ENCODE data around the gene ZNF483.
A peak's percentile ranks its signal among the peaks of the same experiment; 100 is the strongest.
"Not testable (repeated sequence)": the region's sequence is repeated elsewhere in the genome, so short reads cannot be mapped to it uniquely, and the experiment has no call there.

The ZNF483 gene

GRCh38 chr9:111525056-111525977, at the start of gene ZNF483:
Gene ZNF483 (plus strand): TSS chr9:111525179. CDS start chr9:111527396, 2,217 bp downstream.
- DNase-seq, result peak; percentile 65

DNA sequence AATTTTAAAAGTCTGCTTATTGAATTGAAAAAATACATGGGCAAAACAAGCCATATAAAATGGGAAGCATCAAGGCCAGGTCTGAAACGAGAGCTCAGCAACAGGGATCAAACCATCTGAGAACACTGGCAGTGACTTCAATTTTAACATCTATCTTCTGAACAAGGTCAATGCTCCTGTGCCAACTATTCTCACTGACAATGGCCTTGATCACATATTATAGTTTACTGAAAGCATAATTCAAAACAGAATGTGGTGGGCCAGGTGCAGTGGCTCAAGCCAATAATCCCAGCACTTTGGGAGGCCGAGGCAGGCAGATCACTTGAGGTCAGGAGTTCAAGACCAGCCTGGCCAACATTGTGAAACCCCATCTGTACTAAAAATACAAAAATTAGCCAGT, 49.8 kb upstream of the ZNF483 start:
- DNase-seq, result no peak

DNA sequence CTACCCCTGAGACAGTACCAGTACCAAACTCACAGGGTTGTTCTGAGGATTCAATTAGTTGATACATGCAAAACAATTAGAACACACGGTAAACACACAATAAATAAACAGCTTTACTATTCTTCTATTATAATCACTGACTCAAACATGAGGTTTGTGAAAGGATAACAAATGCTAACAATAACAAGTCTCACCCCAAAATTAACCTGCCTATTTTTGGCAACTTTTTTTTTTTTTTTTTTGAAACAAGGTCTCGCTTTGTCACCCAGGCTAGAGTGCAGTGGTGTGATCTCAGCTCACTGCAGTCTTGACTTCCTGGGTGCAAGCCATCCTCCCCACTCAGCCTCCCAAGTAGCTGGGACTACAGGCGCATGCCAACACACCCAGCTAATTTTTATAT, 47.3 kb upstream of the ZNF483 start:
- DNase-seq, result no peak

DNA sequence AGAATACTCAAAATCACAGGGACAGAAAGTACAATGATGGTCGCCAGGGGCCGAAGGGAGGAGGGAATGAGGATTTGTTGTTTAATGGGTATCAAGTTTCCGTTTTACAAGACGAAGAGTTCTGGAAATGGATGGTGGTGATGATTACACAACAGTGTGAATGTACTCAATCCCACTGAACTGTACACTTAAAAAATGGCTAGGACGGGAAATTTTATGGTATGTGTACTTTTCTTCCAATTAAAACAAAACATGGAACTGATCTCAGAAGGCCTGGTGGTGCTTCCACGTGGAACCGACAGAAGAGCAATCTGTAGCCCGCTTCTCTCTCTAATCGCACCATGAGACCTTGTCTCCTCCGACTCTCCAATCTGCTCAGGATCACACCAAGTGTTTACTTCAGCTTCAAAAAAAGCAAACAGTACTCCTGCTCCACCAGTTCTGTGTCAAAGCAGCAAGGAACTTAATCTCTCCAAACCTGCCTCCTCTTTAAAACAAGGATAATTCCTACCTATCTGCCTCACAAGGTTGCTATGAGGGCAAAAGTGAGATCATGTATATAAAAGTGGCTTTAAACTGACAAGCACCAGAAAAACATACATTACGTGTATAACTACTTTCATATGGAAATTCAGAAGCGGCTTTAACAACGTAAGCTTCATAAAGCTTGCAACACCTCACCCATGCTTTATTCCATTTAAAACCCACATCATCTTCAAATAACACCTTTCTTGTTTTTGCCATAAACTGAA, 42.9 kb upstream of the ZNF483 start:
- DNase-seq, result peak; percentile 60

DNA sequence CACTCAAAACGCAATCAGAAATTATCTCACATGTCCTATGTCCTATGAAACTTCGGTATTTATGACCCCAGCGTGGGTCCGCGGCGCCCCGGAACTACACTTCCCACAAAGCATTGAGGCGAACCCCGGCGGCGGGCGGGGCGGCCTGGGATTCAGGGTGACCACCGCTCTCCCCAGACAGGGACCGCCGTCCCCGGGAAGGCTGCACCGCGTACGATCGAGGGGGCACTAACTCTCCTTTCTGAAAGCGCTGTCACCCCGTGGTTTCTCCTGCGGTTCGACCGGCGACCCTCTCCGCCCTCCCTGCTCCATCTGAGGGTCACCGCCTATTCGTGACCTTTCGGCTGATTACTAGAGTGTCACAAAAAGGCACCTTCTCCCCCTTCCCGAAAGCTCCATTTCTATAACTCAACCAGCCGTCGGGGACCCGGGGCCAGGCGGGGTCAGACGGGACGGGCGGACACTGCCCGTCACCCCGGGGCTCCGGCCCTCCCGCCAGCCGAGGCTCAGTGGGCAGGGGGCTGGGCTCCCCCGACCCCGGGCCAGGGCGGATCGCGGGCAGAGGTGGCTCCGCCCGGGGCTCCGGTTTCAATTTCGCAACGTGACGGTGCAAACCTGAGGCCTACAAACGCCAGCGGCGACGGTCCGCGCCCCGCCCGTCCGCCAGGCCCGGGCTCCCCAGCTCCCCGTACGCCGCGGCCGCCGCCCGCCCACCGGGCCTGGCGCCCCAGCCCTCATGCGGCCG, 42.1 kb upstream of the ZNF483 start:
- DNase-seq, result peak; percentile 28

GRCh38 chr9:111483439-111483857, 41.5 kb upstream of the ZNF483 start:
- DNase-seq, result no peak

DNA sequence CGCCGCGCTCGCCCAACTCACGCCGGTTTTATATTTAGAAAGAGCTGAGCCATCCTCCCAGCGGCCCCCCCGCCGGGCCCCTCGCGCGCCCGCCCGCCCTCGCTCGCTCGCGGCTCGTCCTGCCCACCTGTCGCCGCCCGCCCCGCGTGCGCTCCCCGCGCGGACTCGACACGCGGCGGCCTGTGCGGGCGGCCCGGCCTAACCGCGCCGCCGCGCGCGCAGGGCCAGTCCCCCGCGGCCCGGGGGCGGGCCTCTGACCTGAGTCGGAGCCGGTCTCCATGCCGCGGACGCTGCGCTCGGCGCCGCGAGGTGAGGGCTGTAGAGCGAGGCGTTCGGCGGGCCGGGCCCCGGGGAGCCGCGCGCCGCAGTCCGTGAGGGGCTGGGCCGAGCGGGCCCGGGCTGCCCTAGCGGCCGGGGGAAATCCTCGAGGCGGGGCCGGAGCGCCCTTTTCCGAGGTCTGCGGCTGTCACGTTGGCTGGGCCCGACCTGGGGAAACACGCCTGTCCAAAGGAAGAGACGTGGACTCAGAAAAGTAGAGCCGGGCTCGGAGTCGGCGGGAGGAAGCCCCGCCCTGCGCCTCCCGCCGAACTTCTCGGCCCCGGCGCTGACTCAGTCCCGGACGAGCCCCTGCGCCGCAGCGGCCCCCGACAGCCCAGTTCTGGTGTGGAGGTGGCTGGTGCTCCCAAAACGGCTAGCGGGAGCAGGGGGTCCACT, 41.0 kb upstream of the ZNF483 start, which contains the start of gene ECPAS:
ECPAS (minus strand) TSS at position 526 of the 714 bp plus-strand sequence. CDS start 11,465 bp downstream, outside the sequence.
- DNase-seq, result peak; percentile 69

DNA sequence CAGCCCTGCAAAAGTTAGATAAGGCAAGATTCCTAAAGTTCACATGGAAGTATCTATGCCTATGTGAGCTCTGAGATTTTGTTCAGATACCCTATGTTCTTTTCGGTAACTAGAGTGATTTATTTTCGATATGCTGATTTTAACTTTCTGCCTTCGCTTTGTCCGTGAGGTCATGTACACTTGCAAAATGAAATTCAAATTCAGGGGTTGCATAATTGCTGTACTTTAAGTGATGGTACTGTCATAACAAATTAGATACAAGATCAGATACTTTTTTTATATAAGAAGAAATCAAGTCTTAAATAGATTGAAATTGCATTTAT, 40.4 kb upstream of the ZNF483 start:
- no peak for DNase-seq

DNA sequence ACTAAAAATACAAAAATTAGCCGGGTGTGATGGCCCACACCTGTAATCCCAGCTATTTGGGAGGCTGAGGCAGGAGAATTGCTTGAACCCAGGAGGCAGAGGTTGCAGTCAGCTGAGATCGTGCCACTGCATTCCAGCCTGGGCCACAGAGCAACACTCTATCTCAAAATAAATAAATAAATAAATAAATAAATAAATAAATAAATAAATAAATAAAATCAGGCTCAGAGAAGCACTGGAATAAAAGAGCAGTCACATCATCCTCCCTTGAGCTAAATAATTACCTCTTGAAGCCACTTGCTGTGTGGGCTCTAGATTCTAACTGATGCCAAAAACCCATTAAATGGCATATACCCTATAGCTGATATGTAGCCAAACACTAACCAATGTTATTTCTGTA, 27.8 kb upstream of the ZNF483 start:
- not testable (repeated sequence) for DNase-seq

DNA sequence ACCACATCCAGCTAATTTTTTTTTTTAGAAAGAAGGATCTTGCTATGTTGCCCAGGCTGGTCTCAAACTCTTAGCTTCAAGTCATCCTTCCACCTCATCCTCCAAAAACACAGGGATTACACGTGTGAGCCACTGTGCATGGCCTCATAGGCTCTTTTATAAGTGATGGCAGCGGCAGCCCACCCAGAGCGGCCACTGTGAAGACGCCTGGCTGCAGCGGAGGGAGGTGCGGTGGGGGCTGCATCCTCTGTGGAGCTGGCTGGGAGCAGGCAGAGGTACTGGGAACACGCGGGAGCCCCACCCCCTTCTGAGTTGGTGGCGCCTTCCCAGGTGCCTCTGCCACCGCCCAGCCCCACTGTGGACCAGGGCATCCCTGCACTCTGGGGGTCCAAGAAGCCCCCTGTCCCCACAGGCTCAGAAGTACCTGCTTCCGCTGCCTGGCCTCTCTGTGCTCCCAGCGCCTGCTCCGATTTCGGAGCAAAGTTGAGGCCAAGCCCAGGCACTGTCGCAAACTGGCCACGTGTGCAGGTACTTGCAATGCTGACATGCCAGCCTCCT, 23.9 kb upstream of the ZNF483 start:
- DNase-seq, result no peak

GRCh38 chr9:111501648-111502047, 23.3 kb upstream of the ZNF483 start:
- DNase-seq, result peak; percentile 44

- no peak for DNase-seq
Measured at GRCh38 chr9:111502506-111502905, 22.5 kb upstream of the ZNF483 start.

GRCh38 chr9:111511581-111511980, 13.4 kb upstream of the ZNF483 start:
- not testable (repeated sequence) for DNase-seq

DNA sequence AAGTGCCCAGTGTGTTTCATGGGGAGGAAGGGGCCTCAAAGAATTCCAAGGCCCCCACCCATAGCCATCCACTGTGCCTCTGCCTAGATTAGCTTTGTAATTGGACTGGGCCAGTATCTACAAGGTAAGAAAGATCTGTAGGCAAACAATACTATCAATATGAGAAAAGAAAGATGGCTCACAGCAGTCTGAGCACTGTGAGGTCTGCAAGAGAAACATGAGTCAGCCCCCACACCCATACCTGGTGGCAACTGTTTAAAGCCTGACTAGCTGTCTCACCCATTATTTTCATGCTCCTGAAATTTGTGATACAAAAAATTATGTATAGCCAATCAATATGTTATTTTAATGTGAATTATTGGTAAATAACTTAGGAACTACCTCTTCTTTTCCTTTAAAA, 10.0 kb upstream of the ZNF483 start:
- no peak for DNase-seq

GRCh38 chr9:111516061-111516465, 8.9 kb upstream of the ZNF483 start:
- no peak for DNase-seq

- no peak for DNase-seq
Measured at GRCh38 chr9:111524731-111525055, 286 bp upstream of the ZNF483 start.

GRCh38 chr9:111527347-111527746, 2.4 kb downstream of the ZNF483 start:
- no peak for DNase-seq

DNA sequence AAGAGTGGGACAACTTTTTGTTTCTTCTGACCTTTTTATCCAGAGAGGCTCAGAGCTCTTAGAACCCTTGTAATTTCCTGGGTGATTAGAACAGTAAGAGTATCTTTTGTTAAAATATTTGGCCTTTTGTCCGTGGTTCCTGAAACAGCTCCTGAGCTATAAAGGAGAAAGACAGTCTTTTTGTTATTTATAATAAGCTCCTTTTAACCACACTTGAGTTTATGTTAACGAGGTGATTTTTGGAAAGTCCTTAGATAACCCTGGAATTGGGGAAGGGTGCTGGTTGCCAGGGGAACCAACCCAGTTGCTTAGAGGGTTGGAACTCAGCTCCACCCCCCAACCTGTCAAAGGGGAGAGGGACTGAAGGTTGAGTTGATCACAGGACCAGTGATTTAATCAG, 4.8 kb downstream of the ZNF483 start:
- no peak for DNase-seq

DNA sequence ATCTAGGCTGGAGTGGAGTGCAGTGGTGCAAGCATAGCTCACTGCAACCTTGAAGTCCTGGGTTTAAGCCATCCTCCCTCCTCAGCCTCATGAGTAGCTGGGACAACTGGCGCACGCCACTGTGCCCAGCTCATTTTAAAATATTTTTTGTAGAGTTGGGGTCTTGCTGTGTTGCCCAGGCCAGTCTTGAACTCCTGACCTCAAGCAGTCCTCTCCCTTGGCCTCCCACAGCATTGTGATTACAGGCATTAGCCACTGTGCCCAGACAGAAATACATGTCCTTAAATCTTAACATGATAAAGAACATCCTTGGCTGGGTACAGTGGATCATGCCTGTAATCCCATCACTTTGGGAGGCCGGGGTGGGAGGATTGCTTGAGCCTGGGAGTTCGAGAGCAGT, 6.7 kb downstream of the ZNF483 start:
- no peak for DNase-seq

DNA sequence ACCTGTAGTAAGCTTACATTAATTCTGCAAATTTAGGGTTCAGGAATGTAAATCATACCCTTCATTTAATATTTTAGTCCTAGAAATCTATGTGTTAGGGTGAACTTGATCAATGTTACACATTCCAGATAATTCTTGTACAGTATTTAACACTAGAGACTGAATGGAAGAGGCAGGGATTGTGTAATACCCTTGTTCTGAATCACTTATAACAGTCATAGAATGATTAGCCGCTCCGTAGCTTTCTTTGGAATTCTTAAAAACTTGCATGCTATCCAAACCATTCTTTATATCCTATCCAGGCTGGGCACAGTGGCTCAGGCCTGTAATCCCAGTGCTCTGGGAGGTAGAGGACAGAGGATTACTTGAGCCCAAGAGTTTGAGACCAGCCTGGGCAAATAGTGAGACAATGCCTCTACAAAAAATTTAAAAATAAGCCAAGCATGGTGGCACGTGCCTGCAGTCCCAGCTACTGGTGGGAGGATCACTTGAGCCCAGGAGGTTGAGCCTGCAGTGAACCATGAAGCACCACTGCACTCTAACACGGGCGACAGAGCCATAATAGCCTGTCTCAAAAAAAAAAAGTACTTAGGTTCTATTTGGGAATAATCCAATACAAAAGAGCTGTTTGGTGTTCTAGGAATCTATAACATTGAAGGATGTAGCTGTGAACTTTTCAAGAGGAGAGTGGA, 8.3 kb downstream of the ZNF483 start:
- DNase-seq, result no peak

- no peak for DNase-seq
Measured at GRCh38 chr9:111542497-111543254, 17.7 kb downstream of the ZNF483 start.

Data from DMS 273 treated with DMSO at 0.1 percent for 48 hours (cell line).